ENCODE data around the gene TREM1.
"Not testable (repeated sequence)": the region's sequence is repeated elsewhere in the genome, so short reads cannot be mapped to it uniquely, and the experiment has no call there.

TREM1 gene

GRCh38 chr6:41257369-41258195 lies 28.9 kb downstream of the TREM1 start:
- no peak for DNase-seq

- DNase-seq, result no peak
Measured at GRCh38 chr6:41256383-41256782, 30.1 kb downstream of the TREM1 start.

GRCh38 chr6:41255638-41256246 lies 30.7 kb downstream of the TREM1 start:
- DNase-seq, result no peak

- no peak for DNase-seq
Measured at GRCh38 chr6:41255110-41255509, 31.4 kb downstream of the TREM1 start.

- no peak for DNase-seq
Measured at GRCh38 chr6:41252401-41253169, 33.9 kb downstream of the TREM1 start.

- DNase-seq, result no peak
Measured at GRCh38 chr6:41247882-41248705, 38.4 kb downstream of the TREM1 start.

GRCh38 chr6:41247288-41247865 lies 39.1 kb downstream of the TREM1 start:
- no peak for DNase-seq

- DNase-seq, result not testable (repeated sequence)
Measured at GRCh38 chr6:41246529-41246928, 40.0 kb downstream of the TREM1 start.

GRCh38 chr6:41239467-41240159 lies 46.9 kb downstream of the TREM1 start:
- no peak for DNase-seq

- DNase-seq, result no peak
Measured at GRCh38 chr6:41237128-41237527, 49.4 kb downstream of the TREM1 start.

GRCh38 chr6:41236276-41236675 lies 50.2 kb downstream of the TREM1 start:
- DNase-seq, result no peak

- DNase-seq, result no peak
Measured at GRCh38 chr6:41232667-41233066, 53.8 kb downstream of the TREM1 start.

GRCh38 chr6:41231246-41231645 lies 55.2 kb downstream of the TREM1 start:
- DNase-seq, result no peak

- no peak for DNase-seq
Measured at GRCh38 chr6:41229721-41230120, 56.8 kb downstream of the TREM1 start.

- peak in 1 of 2 donors; percentile 68 for DNase-seq
Measured at GRCh38 chr6:41228616-41229015, 57.9 kb downstream of the TREM1 start.

GRCh38 chr6:41228096-41228495 lies 58.4 kb downstream of the TREM1 start, which contains the start of gene TREML4:
TREML4 (plus strand) TSS chr6:41228349; CDS start chr6:41228428, 79 bp downstream.
- DNase-seq, result no peak

GRCh38 chr6:41226752-41227151 lies 59.7 kb downstream of the TREM1 start:
- DNase-seq, result no peak

GRCh38 chr6:41224800-41225199 lies 61.7 kb downstream of the TREM1 start:
- DNase-seq, result no peak
